OCI-LY7 (cell line): ENCODE measurements around the gene ARHGEF12. TPM values are rescaled to one million over a fixed set of nuclear protein-coding genes. Genes with fewer than 3 reads are reported as not detected.

Source experiments
- BruUV-seq: library from RNA; stranded (reverse); fragments of 400-500 nt; replicated peaks from 2 replicates; lab custom pipeline; 2021; lab: Mats Ljungman, UMichigan
- CTCF ChIA-PET: fragments of 300-600 bp; sonication (Branson Sonifier 250); formaldehyde crosslinking; loops from one replicate; lab custom pipeline; 2022; ENCODE audit warnings: antibody characterized with exemption; ENCODE audit not compliant: unreplicated experiment; lab: Charles Lee
- POLR2A ChIA-PET: fragments of 300-600 bp; sonication (Branson Sonifier 250); formaldehyde crosslinking; loops from one replicate; lab custom pipeline; 2022; ENCODE audit warnings: antibody characterized with exemption; lab: Charles Lee
- DNase-seq: peaks from one replicate; pipeline ENCODE4 v3.0.0-alpha.2; 2015; ENCODE audit warnings: low spot score
- H2AFZ ChIP-seq: fragments of 200-600 bp; sonication (generic), shearing (Covaris generic); 2 replicates; pipeline ENCODE4 v1.6.1; 2014; ENCODE audit warnings: mild to moderate bottlenecking, antibody characterized with exemption, low read length, moderate library complexity
- H3K27ac ChIP-seq: fragments of 200-600 bp; sonication (generic); 2 replicates; pipeline ENCODE4 v1.5.1; 2014; ENCODE audit warnings: mixed run types, low read depth, mild to moderate bottlenecking, moderate library complexity, low read length, inconsistent platforms; ENCODE audit not compliant: poor library complexity, severe bottlenecking
- H3K36me3 ChIP-seq: fragments of 200-600 bp; sonication (generic); 2 replicates; pipeline ENCODE4 v1.6.1; 2014; ENCODE audit warnings: mild to moderate bottlenecking, antibody characterized with exemption, low read length, moderate library complexity, mixed read lengths; ENCODE audit not compliant: insufficient read depth
- H3K4me1 ChIP-seq: fragments of 200-600 bp; sonication (generic); 2 replicates; pipeline ENCODE4 v1.5.1; 2014; ENCODE audit warnings: mild to moderate bottlenecking, low read length; ENCODE audit not compliant: insufficient read depth, poor library complexity, severe bottlenecking
- H3K4me2 ChIP-seq: fragments of 200-600 bp; sonication (generic); 2 replicates; pipeline ENCODE4 v1.6.1; 2014; ENCODE audit warnings: mild to moderate bottlenecking, low read length
- H3K4me3 ChIP-seq: fragments of 200-600 bp; sonication (generic); 2 replicates; pipeline ENCODE4 v1.5.1; 2014; ENCODE audit warnings: mild to moderate bottlenecking, low read depth, low read length; ENCODE audit not compliant: poor library complexity, severe bottlenecking
- H3K79me2 ChIP-seq: fragments of 200-600 bp; sonication (generic); 2 replicates; pipeline ENCODE4 v1.6.1; 2016; ENCODE audit warnings: low read depth, mild to moderate bottlenecking, low read length, moderate library complexity, mixed read lengths; ENCODE audit not compliant: insufficient read depth
- H3K9me2 ChIP-seq: fragments of 200-600 bp; sonication (generic); 2 replicates; pipeline ENCODE4 v1.6.1; 2016; ENCODE audit warnings: mild to moderate bottlenecking, low read length, mixed read lengths; ENCODE audit not compliant: insufficient read depth
- H3K9me3 ChIP-seq: fragments of 200-600 bp; sonication (generic); 2 replicates; pipeline ENCODE4 v1.6.1; 2014; ENCODE audit warnings: mild to moderate bottlenecking, mixed run types, low read length, mixed read lengths
- H4K20me1 ChIP-seq: fragments of 200-600 bp; sonication (generic); 2 replicates; pipeline ENCODE4 v1.6.1; 2014; ENCODE audit warnings: mild to moderate bottlenecking, antibody characterized with exemption, low read length, moderate library complexity, mixed read lengths; ENCODE audit not compliant: insufficient read depth
- CTCF ChIP-seq: fragments of 200-600 bp; sonication (generic); conservative IDR thresholded peaks from 2 replicates; pipeline ENCODE4 v1.5.1; 2014; ENCODE audit warnings: mild to moderate bottlenecking, antibody characterized with exemption, low read length, moderate library complexity, mixed read lengths
- EZH2phosphoT487 ChIP-seq: fragments of 200-600 bp; sonication (generic); IDR thresholded peaks from 2 replicates; pipeline ENCODE4 v1.6.1; 2018; ENCODE audit warnings: low read depth, borderline replicate concordance, mild to moderate bottlenecking, mixed run types, antibody characterized with exemption, low read length, moderate library complexity, mixed read lengths
- intact Hi-C: fragments of 100-400 bp; cut with micrococcal nuclease; formaldehyde crosslinking; loops from one replicate; pipeline ENCODE4 v1.10.0; 2022; ENCODE audit not compliant: unreplicated experiment
- total RNA-seq, 2 experiments: library from RNA; depleted of rRNA in 1 of 2; stranded (reverse); fragments of >200 nt in 1 of 2; shearing (Covaris generic) in 1 of 2; gene quantifications; 2 replicates each; pipeline ENCODE4 v1.2.3, GENCODE V29; 2014 to 2022

Gene ARHGEF12
- total RNA-seq, 2 experiments from 2014 or later: 16.1 to 31.8 TPM

DNA sequence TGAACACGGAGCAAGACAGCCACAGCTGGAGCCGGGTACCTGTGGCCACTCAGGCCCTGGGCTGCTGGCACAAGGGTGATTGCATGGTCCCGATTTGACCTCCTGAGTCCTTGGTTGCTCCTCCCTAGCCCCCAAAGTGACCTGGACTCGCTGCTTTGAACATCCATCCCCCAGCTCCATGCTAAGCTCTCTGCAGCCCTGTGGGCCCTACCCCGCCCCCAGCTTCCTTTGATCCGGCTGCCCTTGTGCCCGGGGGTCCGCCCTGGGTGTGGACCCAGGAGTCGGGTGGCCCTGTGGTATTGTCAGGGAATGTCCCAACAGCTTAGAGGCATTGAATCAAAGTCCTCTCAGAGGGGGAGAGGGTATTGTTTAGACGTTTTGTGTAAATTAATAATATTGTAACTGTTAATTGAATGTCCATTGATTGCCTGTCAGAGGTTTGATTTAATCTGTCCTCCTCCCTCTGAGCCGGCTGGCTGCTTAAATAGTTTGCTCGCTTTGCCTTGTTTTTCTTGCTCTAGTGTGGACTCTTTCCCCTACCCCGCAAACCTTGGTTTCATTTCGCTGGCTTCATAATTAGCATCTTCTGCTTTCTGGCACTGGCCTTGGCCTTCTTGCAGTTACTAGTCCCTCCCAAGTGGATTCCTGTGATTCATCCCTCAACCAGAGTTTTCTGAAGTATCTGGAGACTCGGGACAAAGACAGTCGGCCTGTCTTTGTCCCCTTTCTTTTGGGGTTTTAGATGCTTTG lies 196.0 kb downstream of the ARHGEF12 start:
- no TSS peak for BruUV-seq
- no peaks in the 10 kb centered on the region for H3K9me3 ChIP-seq

GRCh38 chr11:120532832-120533196 lies 196.6 kb downstream of the ARHGEF12 start:
- Histone ChIP-seq H3K4me1 (no peaks in the 10 kb centered on the region), H3K4me3 (no peak overlapping the region), H3K9me2 (no peaks in the 10 kb centered on the region), H4K20me1 (no peaks in the 10 kb centered on the region), H3K4me2 (no peak overlapping the region), H3K36me3 (no peaks in the 10 kb centered on the region), H3K27ac (no peak overlapping the region), H3K79me2 (no peaks in the 10 kb centered on the region), H2AFZ (no peak overlapping the region), H3K9me3 (no peaks in the 10 kb centered on the region)
- no TSS peak for BruUV-seq
- TF ChIP-seq CTCF (no peak), EZH2phosphoT487 (no peak)
- CTCF ChIA-PET: no interaction called here
- POLR2A ChIA-PET: interaction anchor here (0.7 to 1.0 kb wide), 2 partner anchors 11 to 390 kb away, joined by 3 read pairs; no protein-coding TSS in a partner anchor
- DNase-seq: no peak
- intact Hi-C loops: no loop called here

More for the DNA sequence above, 196.0 kb downstream of the ARHGEF12 start:
- no peaks in the 10 kb centered on the region for H3K4me1 ChIP-seq
- ChIA-PET POLR2A (interaction anchor here (0.7 kb wide), 1 partner anchor 390 kb away, joined by 3 read pairs; no protein-coding TSS in a partner anchor), CTCF (no interaction called here)
- TF ChIP-seq EZH2phosphoT487 (no peak), CTCF (no peak)
- H3K4me3 ChIP-seq: no peak overlapping the region
- DNase-seq: no peak
- H3K36me3 ChIP-seq: no peaks in the 10 kb centered on the region
- no peaks in the 10 kb centered on the region for H4K20me1 ChIP-seq
- no peaks in the 10 kb centered on the region for H3K79me2 ChIP-seq
- H3K9me2 ChIP-seq: no peaks in the 10 kb centered on the region
- intact Hi-C loops: no loop called here
- H3K27ac ChIP-seq: no peak overlapping the region
- no peak overlapping the region for H3K4me2 ChIP-seq
- no peak overlapping the region for H2AFZ ChIP-seq

GRCh38 chr11:120536091-120536796 lies 200.0 kb downstream of the ARHGEF12 start:
- TF ChIP-seq EZH2phosphoT487: no peak
- no peak for TF ChIP-seq CTCF
- DNase-seq: no peak
- H3K36me3 ChIP-seq: no peaks in the 10 kb centered on the region
- H3K4me2 ChIP-seq: no peak overlapping the region
- CTCF ChIA-PET: no interaction called here
- H3K9me2 ChIP-seq: no peaks in the 10 kb centered on the region
- no peaks in the 10 kb centered on the region for H3K9me3 ChIP-seq
- intact Hi-C loops: no loop called here
- no peaks in the 10 kb centered on the region for H3K4me1 ChIP-seq
- H3K79me2 ChIP-seq: no peaks in the 10 kb centered on the region
- H3K4me3 ChIP-seq: no peak overlapping the region
- BruUV-seq: no TSS peak
- no peak overlapping the region for H3K27ac ChIP-seq
- POLR2A ChIA-PET: no interaction called here
- H4K20me1 ChIP-seq: no peaks in the 10 kb centered on the region
- H2AFZ ChIP-seq: no peak overlapping the region
